Sigmoid colon (tissue), 4 donors: ENCODE measurements around the gene C8A.

Experiments used
- EP300 ChIP-seq, 4 donors: sonication (generic); formaldehyde crosslinking; IDR thresholded peaks; one replicate each; pipeline ENCODE4 v1.6.1; 2017; ENCODE audit warnings: antibody characterized with exemption in 4 of 4
- POLR2AphosphoS5 ChIP-seq, 4 donors: sonication (generic); formaldehyde crosslinking; IDR thresholded peaks; one replicate each; pipeline ENCODE4 v1.6.1; 2017; ENCODE audit warnings: antibody characterized with exemption in 4 of 4
- TF ChIP-seq, protein P1 (sequence below), 4 experiments: fragments of 450-650 bp in 3 of 4; fragments of 200-600 bp in 1 of 4; IDR thresholded peaks; one replicate each; pipeline ENCODE4 v1.5.1; 2016 to 2019; ENCODE audit warnings: antibody characterized with exemption in 4 of 4, mild to moderate bottlenecking in 3 of 4, moderate library complexity in 2 of 4

- TF ChIP-seq, protein P1, sequence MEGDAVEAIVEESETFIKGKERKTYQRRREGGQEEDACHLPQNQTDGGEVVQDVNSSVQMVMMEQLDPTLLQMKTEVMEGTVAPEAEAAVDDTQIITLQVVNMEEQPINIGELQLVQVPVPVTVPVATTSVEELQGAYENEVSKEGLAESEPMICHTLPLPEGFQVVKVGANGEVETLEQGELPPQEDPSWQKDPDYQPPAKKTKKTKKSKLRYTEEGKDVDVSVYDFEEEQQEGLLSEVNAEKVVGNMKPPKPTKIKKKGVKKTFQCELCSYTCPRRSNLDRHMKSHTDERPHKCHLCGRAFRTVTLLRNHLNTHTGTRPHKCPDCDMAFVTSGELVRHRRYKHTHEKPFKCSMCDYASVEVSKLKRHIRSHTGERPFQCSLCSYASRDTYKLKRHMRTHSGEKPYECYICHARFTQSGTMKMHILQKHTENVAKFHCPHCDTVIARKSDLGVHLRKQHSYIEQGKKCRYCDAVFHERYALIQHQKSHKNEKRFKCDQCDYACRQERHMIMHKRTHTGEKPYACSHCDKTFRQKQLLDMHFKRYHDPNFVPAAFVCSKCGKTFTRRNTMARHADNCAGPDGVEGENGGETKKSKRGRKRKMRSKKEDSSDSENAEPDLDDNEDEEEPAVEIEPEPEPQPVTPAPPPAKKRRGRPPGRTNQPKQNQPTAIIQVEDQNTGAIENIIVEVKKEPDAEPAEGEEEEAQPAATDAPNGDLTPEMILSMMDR (IDR thresholded peaks at IDR 0.05): no peak
- TF ChIP-seq EP300 (IDR thresholded peaks at IDR 0.05) (no peak), POLR2AphosphoS5 (IDR thresholded peaks at IDR 0.05) (no peak)
Observed at GRCh38 chr1:56821462-56821797, 33.2 kb upstream of the C8A start.
